Measurements from ENCODE around the gene TXNL4A. TPM values are rescaled to one million over a fixed set of nuclear protein-coding genes. Genes with fewer than 3 reads are reported as not detected.

TXNL4A gene
- total and polyA plus RNA-seq, 2 donors = 31.0 to 66.9 TPM

GRCh38 chr18:79954791-79955190 is 33.6 kb downstream of the TXNL4A start:
- Histone ChIP-seq H3K4me3 (ENCODE audit: low read depth, low read length) (no peak overlapping the region), H3K4me1 (ENCODE audit: insufficient read depth) (no peaks in the 10 kb centered on the region), H3K27ac (ENCODE audit: low read depth) (no peak overlapping the region), H3K36me3 (ENCODE audit: insufficient read depth) (no peaks in the 10 kb centered on the region)
- DNase-seq (ENCODE audit: extremely low spot score) = no peak
- 90% methylated on average over 5 of the region's 5 CpGs for WGBS

- no peaks in the 10 kb centered on the region for H3K36me3 ChIP-seq (ENCODE audit: insufficient read depth)
- no peaks in the 10 kb centered on the region for H3K4me1 ChIP-seq (ENCODE audit: insufficient read depth)
- no peak overlapping the region for H3K27ac ChIP-seq (ENCODE audit: low read depth)
- 85% methylated on average over 10 of the region's 10 CpGs for WGBS
- no peak overlapping the region for H3K4me3 ChIP-seq (ENCODE audit: low read depth, low read length)
- no peak for DNase-seq (ENCODE audit: extremely low spot score)
Measured at GRCh38 chr18:79953971-79954651, 34.3 kb downstream of the TXNL4A start.

GRCh38 chr18:79952996-79953559 is 35.3 kb downstream of the TXNL4A start:
- 80% methylated on average over 24 of the region's 24 CpGs for WGBS
- Histone ChIP-seq H3K4me1 (ENCODE audit: insufficient read depth) (no peaks in the 10 kb centered on the region), H3K4me3 (ENCODE audit: low read depth, low read length) (no peak overlapping the region), H3K27ac (ENCODE audit: low read depth) (no peak overlapping the region), H3K36me3 (ENCODE audit: insufficient read depth) (no peaks in the 10 kb centered on the region)
- DNase-seq (ENCODE audit: extremely low spot score) = no peak

DNA sequence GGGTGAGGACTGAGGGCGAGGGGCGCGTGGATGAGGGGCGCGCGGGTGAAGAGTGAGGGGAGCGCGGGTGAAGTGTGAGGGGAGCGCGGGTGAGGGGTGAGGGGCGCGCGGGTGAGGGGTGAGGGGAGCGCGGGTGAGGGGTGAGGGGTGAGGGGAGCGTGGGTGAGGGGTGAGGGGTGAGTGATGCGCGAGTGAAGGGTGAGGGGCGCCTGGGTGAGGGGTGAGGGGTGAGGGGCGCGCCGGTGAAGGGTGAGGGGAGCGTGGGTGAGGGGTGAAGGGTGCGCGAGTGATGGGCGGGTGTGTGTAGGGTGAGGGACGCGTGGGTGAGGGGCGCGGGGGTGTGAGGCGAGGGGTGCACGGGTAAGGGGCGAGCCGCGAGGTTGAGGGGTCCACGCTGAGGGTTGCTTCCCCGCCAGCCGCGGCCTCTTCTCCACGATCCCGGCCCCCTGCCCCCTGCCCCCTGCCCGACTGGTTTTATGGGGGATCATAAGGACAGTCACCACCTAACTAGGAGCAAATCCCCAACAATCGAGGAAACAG is 35.8 kb downstream of the TXNL4A start:
- no peaks in the 10 kb centered on the region for H3K36me3 ChIP-seq (ENCODE audit: insufficient read depth)
- 20% methylated on average over 43 of the region's 43 CpGs for WGBS
- no peaks in the 10 kb centered on the region for H3K4me1 ChIP-seq (ENCODE audit: insufficient read depth)
- H3K27ac ChIP-seq (ENCODE audit: low read depth) = no peak overlapping the region
- H3K4me3 ChIP-seq (ENCODE audit: low read depth, low read length) = peak overlapping the region; percentile 96
- no peak for DNase-seq (ENCODE audit: extremely low spot score)

DNA sequence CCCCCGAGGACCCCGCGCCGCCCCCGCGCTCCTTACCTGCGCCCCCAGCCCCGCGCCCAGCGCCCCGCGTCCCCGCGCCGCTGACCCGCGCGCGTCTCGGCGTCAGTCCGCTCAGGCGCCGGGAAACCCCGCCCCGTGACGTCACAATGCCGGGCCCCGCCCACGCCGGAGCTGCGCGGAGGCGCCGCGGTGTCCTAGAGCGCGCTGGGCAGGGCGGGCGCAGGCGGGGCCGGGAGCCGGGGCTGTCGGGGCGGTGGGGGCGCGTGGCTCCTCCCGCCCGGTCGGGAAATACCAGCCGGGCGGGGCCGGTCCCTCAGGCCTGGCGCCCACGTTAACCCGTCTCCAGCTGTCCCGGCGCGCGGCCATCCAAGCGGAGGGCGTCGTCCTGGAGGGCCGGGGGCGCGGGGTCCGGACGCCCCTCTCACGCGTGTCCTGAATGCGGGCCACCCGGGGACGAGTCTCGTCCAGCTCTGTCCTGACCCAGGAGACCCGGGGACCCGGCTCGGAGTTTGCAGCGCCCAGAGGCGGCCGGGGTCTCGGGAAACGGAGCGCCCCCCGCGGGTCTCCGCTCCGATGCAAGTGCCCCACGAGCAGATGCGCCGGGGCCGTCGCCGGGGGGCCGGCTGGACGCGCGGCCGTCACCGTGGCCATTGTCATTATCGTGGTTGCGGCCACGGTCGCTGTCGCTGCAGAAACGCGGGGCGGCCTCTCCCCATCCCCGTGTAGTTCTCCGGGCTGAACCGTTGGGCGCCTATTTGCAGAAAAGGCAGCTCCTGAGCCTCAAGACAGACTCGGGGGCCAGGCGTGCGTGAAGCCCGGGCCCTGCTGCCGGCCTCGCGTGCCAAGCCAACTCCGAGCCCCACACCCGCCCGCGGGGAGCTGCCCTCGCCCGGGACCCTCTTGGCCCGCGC is 36.6 kb downstream of the TXNL4A start, which contains the start of gene SLC66A2:
Gene SLC66A2, minus strand, starts transcription at position 109 of the 911 bp plus-strand sequence. CDS start 727 bp downstream, outside the sequence.
- WGBS = under 1% methylated on average over 126 of the region's 126 CpGs
- H3K4me3 ChIP-seq (ENCODE audit: low read depth, low read length) = peak within 1 kb of the TSS; percentile 96
- H3K36me3 ChIP-seq (ENCODE audit: insufficient read depth) = no peaks in the 10 kb centered on the region
- H3K27ac ChIP-seq (ENCODE audit: low read depth) = no peak within 1 kb of the TSS
- no peak for DNase-seq (ENCODE audit: extremely low spot score)
- H3K4me1 ChIP-seq (ENCODE audit: insufficient read depth) = no peaks in the 10 kb centered on the region

DNA sequence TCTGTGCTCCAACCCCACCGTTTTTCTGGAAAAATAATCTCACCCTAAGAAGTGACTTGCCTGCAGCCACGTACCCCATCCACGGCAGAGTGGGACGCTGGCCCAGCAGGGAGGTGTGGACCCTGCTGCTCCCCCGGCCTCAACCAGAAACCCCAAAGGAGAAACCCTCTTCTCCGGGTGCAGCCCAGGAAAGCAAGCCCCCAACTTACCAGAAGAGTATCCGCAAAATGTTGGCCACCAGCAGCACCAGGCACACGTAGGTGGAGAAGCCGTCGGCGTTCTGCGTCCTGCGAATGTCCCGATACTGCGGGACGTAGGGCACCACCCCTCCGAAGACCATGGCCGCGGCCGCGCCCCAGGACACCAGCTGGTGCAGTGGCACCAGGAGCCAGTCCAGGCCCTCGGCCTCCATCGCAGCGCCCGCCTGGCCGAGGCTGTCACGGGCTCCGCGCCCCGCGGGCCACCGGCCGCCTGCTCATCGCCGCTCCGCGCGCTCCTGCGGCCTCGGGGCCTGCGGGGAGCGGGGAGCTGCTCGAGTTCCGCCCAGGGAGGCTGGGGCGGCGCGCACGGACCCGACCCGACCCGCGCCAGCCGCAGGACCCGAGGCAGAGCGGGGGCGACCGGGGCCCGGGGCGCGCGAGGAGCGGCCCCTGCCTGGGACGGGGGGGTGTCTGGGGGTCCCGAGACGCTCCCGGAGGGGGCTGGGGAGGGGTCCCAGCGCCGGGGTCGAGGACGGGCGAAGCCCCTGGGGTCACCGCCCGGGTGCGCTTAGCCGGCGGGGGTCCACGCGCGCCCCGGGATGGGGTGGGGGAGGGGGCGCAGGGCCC is 37.6 kb downstream of the TXNL4A start:
- H3K36me3 ChIP-seq (ENCODE audit: insufficient read depth) = no peaks in the 10 kb centered on the region
- 4% methylated on average over 81 of the region's 81 CpGs for WGBS
- no peak for DNase-seq (ENCODE audit: extremely low spot score)

DNA sequence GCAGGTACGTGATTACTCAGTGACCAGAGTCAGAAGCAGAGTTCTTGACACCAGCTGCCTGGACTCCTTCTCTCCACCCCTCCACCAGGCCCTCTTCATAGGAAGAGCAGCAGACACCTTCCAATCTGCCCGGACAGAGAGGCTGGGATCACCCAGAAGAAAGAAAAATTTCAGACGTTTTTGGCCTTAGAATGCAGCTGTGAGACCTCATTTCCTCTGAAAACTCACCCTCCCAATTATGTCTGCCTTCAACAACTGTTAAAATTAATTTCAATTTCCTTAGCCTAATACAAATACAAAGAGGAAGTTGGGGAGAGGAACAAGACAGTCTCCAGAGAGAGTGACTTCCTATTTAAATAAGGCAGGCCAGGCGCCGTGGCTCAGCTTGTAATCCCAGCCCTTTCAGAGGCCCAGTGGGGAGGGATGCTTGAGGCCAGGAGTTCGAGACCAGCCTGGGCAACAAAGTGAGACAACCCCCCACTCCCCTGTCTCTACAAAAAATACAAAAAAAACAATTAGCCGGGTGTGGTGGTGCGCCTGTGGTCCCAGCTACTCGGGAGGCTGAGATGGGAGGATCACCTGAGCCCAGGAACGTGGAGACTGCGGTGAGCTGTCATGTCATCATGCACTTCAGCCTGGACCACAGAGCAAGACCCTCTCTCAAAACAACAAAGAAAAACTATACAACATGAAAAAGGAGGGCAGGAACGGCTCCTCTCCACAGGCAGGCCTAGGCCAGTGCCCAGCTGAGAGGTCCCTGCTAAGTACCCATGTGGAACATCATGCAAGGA is 38.5 kb downstream of the TXNL4A start:
- no peak for DNase-seq (ENCODE audit: extremely low spot score)
- 68% methylated on average over 12 of the region's 12 CpGs for WGBS
- peak overlapping the region; percentile 96 for H3K4me3 ChIP-seq (ENCODE audit: low read depth, low read length)
- H3K27ac ChIP-seq (ENCODE audit: low read depth) = no peak overlapping the region
- no peaks in the 10 kb centered on the region for H3K4me1 ChIP-seq (ENCODE audit: insufficient read depth)
- H3K36me3 ChIP-seq (ENCODE audit: insufficient read depth) = no peaks in the 10 kb centered on the region

More for the DNA sequence above, 37.6 kb downstream of the TXNL4A start:
- Histone ChIP-seq H3K27ac (ENCODE audit: low read depth) (no peak overlapping the region), H3K4me3 (ENCODE audit: low read depth, low read length) (peak overlapping the region; percentile 96), H3K4me1 (ENCODE audit: insufficient read depth) (no peaks in the 10 kb centered on the region)

DNA sequence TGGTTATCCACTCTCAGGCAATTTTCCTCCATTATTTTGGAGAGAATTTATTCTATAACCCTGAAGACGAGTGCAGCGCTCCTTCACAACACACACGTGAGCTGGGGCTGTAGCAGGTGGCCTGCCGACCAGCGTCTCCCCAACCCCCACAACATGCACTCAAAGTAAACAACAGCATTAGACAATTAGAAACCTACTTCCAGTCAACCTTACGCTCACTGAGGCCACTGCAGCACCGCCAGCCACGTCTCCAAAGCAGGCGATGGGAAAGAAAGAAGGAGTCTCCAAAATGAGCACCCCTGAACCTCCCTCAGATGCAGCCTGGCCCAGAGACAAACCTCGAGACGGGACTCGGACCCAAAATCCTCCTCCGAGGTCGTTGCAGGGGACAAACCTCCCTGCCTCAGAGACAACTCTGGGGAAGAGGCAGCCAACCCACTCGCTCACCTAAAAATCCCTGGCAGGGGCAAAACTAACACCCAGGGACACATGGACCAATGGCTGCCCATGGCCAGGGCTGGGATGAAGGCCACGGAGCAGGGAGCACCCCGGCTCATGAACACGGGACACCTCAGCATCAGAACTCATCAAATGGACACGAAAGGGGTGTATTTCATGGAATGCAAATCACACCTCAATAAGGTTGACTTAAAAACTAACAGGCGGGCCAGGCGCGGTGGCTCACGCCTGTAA is 39.5 kb downstream of the TXNL4A start:
- 93% methylated on average over 23 of the region's 23 CpGs for WGBS

GRCh38 chr18:79947881-79948610 is 40.3 kb downstream of the TXNL4A start:
- Histone ChIP-seq H3K4me3 (ENCODE audit: low read depth, low read length) (no peak overlapping the region), H3K36me3 (ENCODE audit: insufficient read depth) (no peaks in the 10 kb centered on the region), H3K4me1 (ENCODE audit: insufficient read depth) (no peaks in the 10 kb centered on the region), H3K27ac (ENCODE audit: low read depth) (no peak overlapping the region)
- 94% methylated on average over 15 of the region's 15 CpGs for WGBS
- no peak for DNase-seq (ENCODE audit: extremely low spot score)

More for the DNA sequence above, 39.5 kb downstream of the TXNL4A start:
- no peak overlapping the region for H3K27ac ChIP-seq (ENCODE audit: low read depth)
- no peak for DNase-seq (ENCODE audit: extremely low spot score)
- H3K36me3 ChIP-seq (ENCODE audit: insufficient read depth) = no peaks in the 10 kb centered on the region
- H3K4me3 ChIP-seq (ENCODE audit: low read depth, low read length) = no peak overlapping the region
- H3K4me1 ChIP-seq (ENCODE audit: insufficient read depth) = no peaks in the 10 kb centered on the region

DNA sequence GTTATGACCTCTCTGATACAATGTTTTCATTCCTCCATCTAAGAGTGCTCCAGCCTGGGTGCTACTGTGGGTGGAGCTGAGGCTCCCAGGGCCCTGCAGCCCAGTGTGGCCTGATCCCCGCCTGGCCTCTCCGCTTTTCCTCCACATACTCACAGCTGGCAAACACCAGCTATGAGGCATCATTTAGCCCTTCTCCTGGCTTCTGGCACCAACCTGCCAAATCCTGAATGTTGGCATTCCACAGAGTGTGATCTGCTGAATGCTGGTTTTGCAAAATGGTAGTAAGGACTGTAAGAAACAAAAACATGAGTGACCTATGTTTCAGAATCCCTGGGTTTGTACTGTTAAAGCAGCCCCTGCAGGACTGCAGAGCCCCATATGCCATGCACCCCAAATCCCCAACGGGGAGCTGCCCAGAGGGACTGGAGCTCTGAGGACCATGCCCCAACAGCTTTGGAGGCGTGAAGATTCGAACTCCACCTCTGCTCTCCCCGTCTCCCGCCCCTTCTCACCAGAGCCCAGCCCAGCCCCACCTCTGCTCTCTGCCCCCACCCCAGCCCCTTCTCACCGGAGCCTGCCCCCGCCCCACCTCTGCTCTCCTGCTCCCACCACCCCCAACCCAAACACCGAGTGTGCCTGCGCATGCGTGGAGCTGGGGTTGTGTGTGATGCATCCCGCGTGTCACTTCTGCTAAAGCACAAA is 41.2 kb downstream of the TXNL4A start:
- DNase-seq (ENCODE audit: extremely low spot score) = no peak
- Histone ChIP-seq H3K4me3 (ENCODE audit: low read depth, low read length) (no peak overlapping the region), H3K4me1 (ENCODE audit: insufficient read depth) (no peaks in the 10 kb centered on the region), H3K27ac (ENCODE audit: low read depth) (no peak overlapping the region), H3K36me3 (ENCODE audit: insufficient read depth) (no peaks in the 10 kb centered on the region)
- WGBS = 87% methylated on average over 14 of the region's 14 CpGs

Data from urinary bladder (tissue), 4 donors.